Urothelium cell line (cell line): ENCODE measurements around the gene SDK2.

ENCODE experiments used
- DNase-seq: peaks from one replicate; pipeline ENCODE4 v3.0.0; 2011; ENCODE audit warnings: low spot score, mixed read lengths
- FAIRE-seq: peaks from 2 replicates; lab custom pipeline; 2011; peaks lifted over from hg19 to GRCh38; lab: Jason Lieb, UNC

SDK2 gene

GRCh38 chr17:73644145-73645049 lies at the start of gene SDK2:
SDK2 (minus strand) TSS chr17:73644445; CDS start chr17:73644088, 357 bp downstream.
- DNase-seq (peak; percentile 74), FAIRE-seq (peak; percentile 55)

GRCh38 chr17:73693071-73693470 lies 48.8 kb upstream of the SDK2 start:
- FAIRE-seq = peak; percentile 55
- DNase-seq = no peak

GRCh38 chr17:73691321-73691766 lies 47.1 kb upstream of the SDK2 start:
- DNase-seq (no peak), FAIRE-seq (no peak)

- no peak for DNase-seq
- FAIRE-seq = no peak
Observed at GRCh38 chr17:73690676-73691075, 46.4 kb upstream of the SDK2 start.

- FAIRE-seq = peak; percentile 70
- DNase-seq = no peak
Observed at GRCh38 chr17:73689596-73690275, 45.5 kb upstream of the SDK2 start.

GRCh38 chr17:73686961-73687360 lies 42.7 kb upstream of the SDK2 start:
- FAIRE-seq (no peak), DNase-seq (no peak)

GRCh38 chr17:73686126-73686525 lies 41.9 kb upstream of the SDK2 start:
- DNase-seq = no peak
- no peak for FAIRE-seq

- FAIRE-seq (no peak), DNase-seq (no peak)
Observed at GRCh38 chr17:73684183-73684582, 39.9 kb upstream of the SDK2 start.

GRCh38 chr17:73683771-73684170 lies 39.5 kb upstream of the SDK2 start:
- FAIRE-seq (no peak), DNase-seq (no peak)

- DNase-seq = no peak
- peak; percentile 61 for FAIRE-seq
Observed at GRCh38 chr17:73681946-73682345, 37.7 kb upstream of the SDK2 start.

- FAIRE-seq (no peak), DNase-seq (no peak)
Observed at GRCh38 chr17:73679476-73679875, 35.2 kb upstream of the SDK2 start.

- DNase-seq (no peak), FAIRE-seq (peak; percentile 90)
Observed at GRCh38 chr17:73678999-73679398, 34.8 kb upstream of the SDK2 start.

- DNase-seq = no peak
- FAIRE-seq = no peak
Observed at GRCh38 chr17:73669771-73670170, 25.5 kb upstream of the SDK2 start.

GRCh38 chr17:73667181-73667959 lies 23.1 kb upstream of the SDK2 start:
- peak; percentile 78 for FAIRE-seq
- DNase-seq = no peak

- FAIRE-seq (no peak), DNase-seq (no peak)
Observed at GRCh38 chr17:73663614-73664013, 19.4 kb upstream of the SDK2 start.

GRCh38 chr17:73660366-73660765 lies 16.1 kb upstream of the SDK2 start:
- FAIRE-seq = no peak
- DNase-seq = no peak

- no peak for FAIRE-seq
- no peak for DNase-seq
Observed at GRCh38 chr17:73658821-73659515, 14.7 kb upstream of the SDK2 start.

- DNase-seq (no peak), FAIRE-seq (peak; percentile 17)
Observed at GRCh38 chr17:73657473-73658116, 13.3 kb upstream of the SDK2 start.

GRCh38 chr17:73654241-73654640 lies 10.0 kb upstream of the SDK2 start:
- FAIRE-seq = no peak
- DNase-seq = no peak

- FAIRE-seq = no peak
- DNase-seq = no peak
Observed at GRCh38 chr17:73653810-73654209, 9.6 kb upstream of the SDK2 start.
